Measurements from ENCODE around the gene SKP1. TPM values are rescaled to one million over a fixed set of nuclear protein-coding genes. Genes with fewer than 3 reads are reported as not detected.

SKP1 gene
- polyA plus RNA-seq, 1 of the 3 experiments (the other 2 are of a cell fraction), result 407 TPM

DNA sequence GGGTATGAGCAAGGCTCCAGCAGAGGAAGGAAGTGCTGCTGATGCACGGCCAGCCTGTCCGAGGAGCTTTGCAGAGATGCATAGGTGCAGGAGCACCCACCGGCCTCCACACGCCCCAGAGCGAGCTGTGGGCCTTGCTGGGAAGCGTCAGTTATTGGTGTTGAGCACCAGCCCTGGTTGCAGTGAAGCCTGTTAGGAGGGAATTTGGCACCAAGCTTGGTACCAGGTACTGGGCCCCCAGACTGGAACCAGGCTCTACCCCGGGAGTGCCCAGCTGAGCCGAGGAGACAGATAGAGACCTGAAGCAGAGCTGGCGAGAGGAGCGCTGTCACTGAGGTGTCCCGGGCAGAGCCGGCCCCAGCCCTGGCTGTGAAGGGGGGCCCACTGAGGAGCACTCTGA lies 57.0 kb downstream of the SKP1 start:
- Histone ChIP-seq H4K20me1 (ENCODE audit: insufficient read depth) (0 out of 2 replicates have a peak, but pooled peaks cover 1% of the 10 kb centered on the region), H3K36me3 (replicated peaks in 1 of 2; ENCODE audit: control insufficient read depth in 1 of 2, insufficient read depth in 2 of 2, low read length in 1 of 2) (peaks cover 0 to 2% of the 10 kb centered on the region in 2 experiments), H3K79me2 (ENCODE audit: insufficient read depth) (no peaks in the 10 kb centered on the region), H3K27ac (ENCODE audit: low read depth in 2 of 2, low read length in 1 of 2) (no peak overlapping the region; a peak in 1 of 4 replicates), H3K9ac (no peak overlapping the region), H3F3A (replicated peaks; ENCODE audit: insufficient read depth) (peaks cover 3% of the 10 kb centered on the region), H3K9me3 (no peaks in the 10 kb centered on the region), H3K4me1 (ENCODE audit: control insufficient read depth in 1 of 2, insufficient read depth in 2 of 2, low read depth in 1 of 2, low read length in 1 of 2) (peaks cover 2 to 55% of the 10 kb centered on the region in 2 experiments; a peak in 3 of 4 replicates), H3K27me3 (ENCODE audit: insufficient read depth) (no peaks in the 10 kb centered on the region), H3K4me2 (no peak overlapping the region), H3K4me3 (ENCODE audit: low read depth in 2 of 2, low read length in 1 of 2) (no peak overlapping the region), H3K9me2 (no peaks in the 10 kb centered on the region), H2AFZ (ENCODE audit: low read depth) (no peak overlapping the region)
- WGBS (ENCODE audit: low lambda C conversion rate), result 92% methylated on average over 4 of the region's 12 CpGs
- no peak for TF ChIP-seq EP300 (IDR thresholded peaks at IDR 0.05; ENCODE audit: borderline replicate concordance in 1 of 2, low read depth in 1 of 2, low read length in 1 of 2)
- no peak for TF ChIP-seq POLR2AphosphoS5 (IDR thresholded peaks at IDR 0.05; ENCODE audit: low read depth, low read length)
- TF ChIP-seq IRF3 (IDR thresholded peaks at IDR 0.05; ENCODE audit: low read depth, low read length), result no peak
- TF ChIP-seq RFX5 (IDR thresholded peaks at IDR 0.05; ENCODE audit: low read length), result no peak
- ChIA-PET CTCF (interaction anchor here (1.1 to 3.4 kb wide), 4 partner anchors 18 to 80 kb away, joined by 3 to 18 read pairs (median 6); no protein-coding TSS in a partner anchor), POLR2A (no interaction called here)
- no peak for DNase-seq

DNA sequence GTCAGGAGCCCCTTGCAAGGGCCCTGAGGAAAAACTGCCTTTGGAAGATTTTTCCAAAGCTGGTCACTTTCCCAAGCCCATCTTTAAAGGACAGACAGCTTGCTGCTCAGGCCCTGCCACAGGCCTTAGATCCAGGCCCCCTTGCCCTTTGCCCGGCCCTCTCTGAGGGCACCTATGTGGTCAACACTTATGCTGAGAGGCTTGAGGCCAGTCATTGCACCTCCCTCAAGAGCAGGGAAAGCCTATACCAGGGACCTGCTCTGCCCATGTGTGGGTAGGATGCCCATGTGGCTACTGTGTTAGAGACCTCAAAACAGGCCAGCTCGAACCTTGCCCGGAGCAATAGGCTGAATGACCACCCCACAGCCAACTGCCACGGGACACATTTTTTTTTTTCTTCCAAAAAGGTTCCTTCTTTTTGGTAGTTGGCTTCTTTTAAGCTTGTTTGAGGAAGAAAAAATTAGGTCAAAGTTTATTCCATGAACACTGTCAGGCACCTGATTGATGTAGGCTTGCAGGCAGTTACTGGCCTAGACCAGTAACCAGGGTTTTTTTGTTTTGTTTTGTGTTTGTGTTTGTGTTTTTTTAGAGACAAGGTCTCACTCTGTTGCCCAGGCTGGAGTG lies 58.4 kb downstream of the SKP1 start:
- H3K4me1 ChIP-seq (ENCODE audit: control insufficient read depth in 1 of 2, insufficient read depth in 2 of 2, low read depth in 1 of 2, low read length in 1 of 2), result peaks cover 0 to 51% of the 10 kb centered on the region in 2 experiments; a peak in 2 of 4 replicates
- no peaks in the 10 kb centered on the region for H4K20me1 ChIP-seq (ENCODE audit: insufficient read depth)
- DNase-seq, result no peak
- no peak overlapping the region for H3K9ac ChIP-seq
- CTCF ChIA-PET, result interaction anchor here (0.7 to 3.4 kb wide), 6 partner anchors 11 to 79 kb away, joined by 3 to 18 read pairs (median 6); no protein-coding TSS in a partner anchor
- no peaks in the 10 kb centered on the region for H3F3A ChIP-seq (replicated peaks; ENCODE audit: insufficient read depth)
- no peaks in the 10 kb centered on the region for H3K27me3 ChIP-seq (ENCODE audit: insufficient read depth)
- no peaks in the 10 kb centered on the region for H3K79me2 ChIP-seq (ENCODE audit: insufficient read depth)
- H2AFZ ChIP-seq (ENCODE audit: low read depth), result no peak overlapping the region
- POLR2A ChIA-PET, result no interaction called here
- peaks cover 0 to 2% of the 10 kb centered on the region in 2 experiments for H3K36me3 ChIP-seq (replicated peaks in 1 of 2; ENCODE audit: control insufficient read depth in 1 of 2, insufficient read depth in 2 of 2, low read length in 1 of 2)
- H3K4me3 ChIP-seq (ENCODE audit: low read depth in 2 of 2, low read length in 1 of 2), result no peak overlapping the region
- no peak overlapping the region for H3K27ac ChIP-seq (ENCODE audit: low read depth in 2 of 2, low read length in 1 of 2)
- 76% methylated on average over 3 of the region's 4 CpGs for WGBS (ENCODE audit: low lambda C conversion rate)
- no peaks in the 10 kb centered on the region for H3K9me2 ChIP-seq
- no peaks in the 10 kb centered on the region for H3K9me3 ChIP-seq
- H3K4me2 ChIP-seq, result no peak overlapping the region
- no peak for TF ChIP-seq FOSL2 (IDR thresholded peaks at IDR 0.05; ENCODE audit: borderline replicate concordance, low read depth)
- TF ChIP-seq SIN3A (IDR thresholded peaks at IDR 0.05; ENCODE audit: borderline replicate concordance, low read depth, low read length), result no peak
- no peak for TF ChIP-seq NRF1 (IDR thresholded peaks at IDR 0.05; ENCODE audit: low read depth, low read length)
- no peak for TF ChIP-seq GABPA (IDR thresholded peaks at IDR 0.05; ENCODE audit: low read depth)
- no peak for TF ChIP-seq GATA2 (CRISPR knock-in tag; IDR thresholded peaks at IDR 0.05)
- TF ChIP-seq TAF1 (IDR thresholded peaks at IDR 0.05; ENCODE audit: borderline replicate concordance, low read depth, low read length), result no peak
- no peak for TF ChIP-seq IRF3 (IDR thresholded peaks at IDR 0.05; ENCODE audit: low read depth, low read length)
